GM18870 (cell line): ENCODE results near the gene FOXO3.

Experiments
- ATAC-seq: cut with Tn5 transposase; IDR thresholded peaks from one replicate; pipeline ENCODE4 v1.9.1; 2021; ENCODE audit warnings: moderate library complexity; ENCODE audit not compliant: unreplicated experiment

FOXO3 gene

GRCh38 chr6:108626777-108627176, 66.1 kb downstream of the FOXO3 start:
- ATAC-seq: no peak

GRCh38 chr6:108627692-108628550, 67.2 kb downstream of the FOXO3 start:
- ATAC-seq: no peak

- peak; percentile 46 for ATAC-seq
These were observed 69.5 kb downstream of the FOXO3 start for GRCh38 chr6:108630050-108630714.

GRCh38 chr6:108632441-108632840, 71.7 kb downstream of the FOXO3 start:
- no peak for ATAC-seq

GRCh38 chr6:108633436-108633835, 72.7 kb downstream of the FOXO3 start:
- ATAC-seq: no peak

GRCh38 chr6:108635505-108636226, 74.9 kb downstream of the FOXO3 start:
- ATAC-seq: no peak

GRCh38 chr6:108637963-108638362, 77.2 kb downstream of the FOXO3 start:
- no peak for ATAC-seq

GRCh38 chr6:108638993-108639392, 78.3 kb downstream of the FOXO3 start:
- ATAC-seq: no peak

- ATAC-seq: no peak
These were observed 79.4 kb downstream of the FOXO3 start for GRCh38 chr6:108640104-108640503.

GRCh38 chr6:108643184-108643583, 82.5 kb downstream of the FOXO3 start:
- no peak for ATAC-seq

- ATAC-seq: no peak
These were observed 83.5 kb downstream of the FOXO3 start for GRCh38 chr6:108644252-108644651.

GRCh38 chr6:108648191-108648590, 87.5 kb downstream of the FOXO3 start:
- ATAC-seq: no peak

GRCh38 chr6:108650325-108650724, 89.6 kb downstream of the FOXO3 start:
- no peak for ATAC-seq

- no peak for ATAC-seq
These were observed 90.1 kb downstream of the FOXO3 start for GRCh38 chr6:108650781-108651180.

- ATAC-seq: no peak
These were observed 90.9 kb downstream of the FOXO3 start for GRCh38 chr6:108651340-108652227.

- no peak for ATAC-seq
These were observed 91.7 kb downstream of the FOXO3 start for GRCh38 chr6:108652375-108652774.

GRCh38 chr6:108653949-108654348, 93.2 kb downstream of the FOXO3 start:
- no peak for ATAC-seq

GRCh38 chr6:108654465-108655106, 93.9 kb downstream of the FOXO3 start:
- ATAC-seq: no peak

GRCh38 chr6:108655806-108656651, 95.3 kb downstream of the FOXO3 start:
- no peak for ATAC-seq
